BLaER1 treated with 17β-estradiol and CSF1 and Interleukin-3, amounts not matched to agents 10 nM and 100 nM (cell line): ENCODE measurements around the gene MPST.

Source experiments
- H3K27ac ChIP-seq, 11 experiments: shearing (Covaris generic); formaldehyde crosslinking; 2 replicates each; pipeline ENCODE4 v1.8.1; 2022
- H3K27me3 ChIP-seq, 11 experiments: shearing (Covaris generic); formaldehyde crosslinking; 2 replicates each; pipeline ENCODE4 v1.8.1; 2022
- H3K36me3 ChIP-seq, 11 experiments: shearing (Covaris generic); formaldehyde crosslinking; 2 replicates each; pipeline ENCODE4 v1.8.1; 2022
- H3K4me1 ChIP-seq, 10 experiments: shearing (Covaris generic); formaldehyde crosslinking; 2 replicates each; pipeline ENCODE4 v1.8.1; 2022
- H3K4me2 ChIP-seq, 11 experiments: shearing (Covaris generic); formaldehyde crosslinking; 2 replicates each; pipeline ENCODE4 v1.8.1; 2022
- H3K4me3 ChIP-seq, 10 experiments: shearing (Covaris generic); formaldehyde crosslinking; 2 replicates each; pipeline ENCODE4 v1.8.1; 2022
- H3K9ac ChIP-seq, 11 experiments: shearing (Covaris generic); formaldehyde crosslinking; 2 replicates each; pipeline ENCODE4 v1.8.1; 2022
- H3K9me3 ChIP-seq, 11 experiments: shearing (Covaris generic); formaldehyde crosslinking; replicated peaks in 1 of 11; 2 replicates each; pipeline ENCODE4 v1.8.1; 2022
- H4K20me1 ChIP-seq, 11 experiments: shearing (Covaris generic); formaldehyde crosslinking; 2 replicates each; pipeline ENCODE4 v1.8.1; 2022
- Cebpa-rat ChIP-seq, 11 experiments: shearing (Covaris generic); IDR thresholded peaks; 2 replicates each; pipeline ENCODE4 v1.8.1; 2022

Gene MPST

GRCh38 chr22:37016134-37016910 lies 3.2 kb upstream of the MPST start:
- H3K9ac ChIP-seq = peak overlapping the region in 4 of 11 experiments; percentile 14 to 97 (median 32); a peak in 3 of 22 replicates
- H3K9me3 ChIP-seq = no peaks in the 10 kb centered on the region
- H3K4me3 ChIP-seq = no peak overlapping the region
- H4K20me1 ChIP-seq = peaks cover 0 to 65% (median 32%) of the 10 kb centered on the region in 11 experiments; a peak in 16 of 22 replicates
- H3K27ac ChIP-seq = no peak overlapping the region
- H3K36me3 ChIP-seq = peaks cover 6 to 29% (median 20%) of the 10 kb centered on the region in 11 experiments; a peak in 15 of 22 replicates
- H3K4me2 ChIP-seq = peak overlapping the region in 7 of 11 experiments; percentile 89 to 99 (median 97); a peak in 9 of 22 replicates
- peaks cover 29 to 41% (median 36%) of the 10 kb centered on the region in 10 experiments for H3K4me1 ChIP-seq
- TF ChIP-seq Cebpa-rat (IDR thresholded peaks at IDR 0.05) = no peak
- H3K27me3 ChIP-seq = no peaks in the 10 kb centered on the region

- no peaks in the 10 kb centered on the region for H3K9me3 ChIP-seq
- peaks cover 39 to 52% (median 47%) of the 10 kb centered on the region in 10 experiments for H3K4me1 ChIP-seq
- no peaks in the 10 kb centered on the region for H3K27me3 ChIP-seq
- H3K27ac ChIP-seq = no peak overlapping the region
- no peak for TF ChIP-seq Cebpa-rat (IDR thresholded peaks at IDR 0.05)
- peaks cover 6 to 31% (median 20%) of the 10 kb centered on the region in 11 experiments; a peak in 15 of 22 replicates for H3K36me3 ChIP-seq
- peak overlapping the region; percentile 89 to 99 (median 97); a peak in 20 of 22 replicates for H3K4me2 ChIP-seq
- peaks cover 4 to 64% (median 37%) of the 10 kb centered on the region in 11 experiments; a peak in 19 of 22 replicates for H4K20me1 ChIP-seq
- peak overlapping the region in 9 of 11 experiments; percentile 5 to 100 (median 94); a peak in 11 of 22 replicates for H3K9ac ChIP-seq
- H3K4me3 ChIP-seq = peak overlapping the region in 3 of 10 experiments; percentile 91 to 98 (median 96); a peak in 2 of 20 replicates
Observed at GRCh38 chr22:37017356-37017755, 2.2 kb upstream of the MPST start.

DNA sequence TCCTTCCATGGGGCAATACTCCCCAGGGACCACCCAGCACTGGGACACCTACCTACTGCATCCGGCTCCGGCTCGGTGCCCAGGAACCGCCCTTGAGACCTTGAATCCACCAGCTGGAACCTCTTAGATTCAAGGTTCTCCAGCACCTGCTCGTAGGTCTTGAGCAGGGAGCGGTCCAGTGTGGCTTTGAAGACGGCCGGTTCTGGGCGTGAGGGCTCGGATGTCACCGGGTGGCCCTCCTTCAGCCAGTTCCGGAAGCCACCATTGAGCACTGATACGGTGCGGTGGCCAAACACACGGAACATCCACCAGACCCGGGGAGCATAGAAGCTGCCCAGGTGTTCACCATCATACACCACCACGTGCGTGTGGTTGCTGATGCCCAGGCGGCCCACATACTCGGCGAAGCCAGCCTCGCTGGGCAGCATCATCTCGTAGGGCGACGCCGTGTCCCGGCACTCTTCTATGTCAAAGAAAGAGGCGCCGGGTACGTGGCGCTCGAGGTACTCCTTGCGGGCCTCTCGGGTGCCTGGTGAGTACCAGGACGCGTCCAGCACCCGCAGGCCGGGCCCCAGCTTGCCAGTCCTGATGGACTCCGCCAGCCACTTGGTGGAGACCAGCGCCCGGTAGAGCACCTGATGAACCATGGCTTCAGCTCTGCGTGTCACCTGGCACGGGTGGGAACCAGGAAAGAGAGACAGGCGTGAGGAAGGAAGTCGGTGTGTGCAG lies 1.3 kb upstream of the MPST start:
- H3K4me2 ChIP-seq = peak overlapping the region; percentile 89 to 99 (median 97)
- no peak for TF ChIP-seq Cebpa-rat (IDR thresholded peaks at IDR 0.05)
- H3K27ac ChIP-seq = peak overlapping the region; percentile 92 to 100 (median 96); a peak in 19 of 22 replicates
- peak overlapping the region; percentile 90 to 100 (median 96) for H3K9ac ChIP-seq
- H3K4me3 ChIP-seq = peak overlapping the region; percentile 82 to 99 (median 94)
- H4K20me1 ChIP-seq = peaks cover 10 to 66% (median 43%) of the 10 kb centered on the region in 11 experiments; a peak in 19 of 22 replicates
- H3K36me3 ChIP-seq = peaks cover 6 to 37% (median 20%) of the 10 kb centered on the region in 11 experiments; a peak in 15 of 22 replicates
- no peaks in the 10 kb centered on the region for H3K27me3 ChIP-seq
- peaks cover 43 to 56% (median 50%) of the 10 kb centered on the region in 10 experiments for H3K4me1 ChIP-seq
- no peaks in the 10 kb centered on the region for H3K9me3 ChIP-seq

DNA sequence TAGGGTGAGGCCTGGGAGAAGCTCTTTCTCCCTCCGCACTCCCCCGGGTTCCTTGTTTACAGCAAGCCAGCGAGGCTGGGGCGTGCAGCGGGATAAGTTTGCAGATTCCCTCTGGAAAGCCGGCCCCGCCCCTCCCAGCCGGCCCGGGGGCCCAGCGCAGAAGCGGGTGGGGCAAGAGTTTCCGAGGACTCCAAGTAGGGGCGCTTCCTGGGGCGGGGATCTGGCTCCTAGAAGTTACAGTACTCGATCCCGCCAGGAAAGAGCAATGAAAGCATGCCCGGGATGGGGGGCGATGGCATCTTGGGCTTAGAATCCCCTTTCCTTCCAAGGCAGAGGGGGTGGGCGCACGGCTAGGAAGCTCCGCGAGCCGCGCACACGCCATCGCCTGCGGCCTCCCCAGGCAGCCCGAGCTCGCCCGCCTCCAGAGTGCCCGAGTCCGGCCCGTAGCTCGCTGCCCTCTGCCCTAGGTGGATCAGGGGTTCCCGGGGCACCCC lies 680 bp upstream of the MPST start:
- peak overlapping the region; percentile 92 to 100 (median 96) for H3K27ac ChIP-seq
- H3K4me2 ChIP-seq = peak overlapping the region; percentile 89 to 99 (median 97)
- H3K4me1 ChIP-seq = peaks cover 43 to 56% (median 50%) of the 10 kb centered on the region in 10 experiments
- H3K9ac ChIP-seq = peak overlapping the region; percentile 90 to 100 (median 96)
- peak overlapping the region; percentile 82 to 99 (median 94) for H3K4me3 ChIP-seq
- peaks cover 16 to 66% (median 48%) of the 10 kb centered on the region in 11 experiments; a peak in 19 of 22 replicates for H4K20me1 ChIP-seq
- peaks cover 8 to 42% (median 21%) of the 10 kb centered on the region in 11 experiments; a peak in 20 of 22 replicates for H3K36me3 ChIP-seq
- H3K27me3 ChIP-seq = no peaks in the 10 kb centered on the region
- no peak for TF ChIP-seq Cebpa-rat (IDR thresholded peaks at IDR 0.05)
- H3K9me3 ChIP-seq = no peaks in the 10 kb centered on the region

DNA sequence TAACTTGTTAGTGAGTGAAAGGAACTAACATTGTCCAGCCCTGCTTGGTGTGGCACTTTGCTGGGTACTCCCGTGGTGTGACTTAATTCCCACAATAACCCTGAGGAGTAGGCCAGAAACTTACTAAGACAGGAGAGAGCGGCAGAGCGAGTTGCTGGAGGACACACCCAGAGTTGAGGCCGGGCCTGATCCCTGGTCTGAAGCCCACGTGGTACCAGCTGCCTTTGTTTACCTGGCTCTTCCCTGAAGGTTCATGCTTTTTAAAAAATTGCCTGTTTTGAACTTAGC lies 594 bp downstream of the MPST start:
- peak overlapping the region; percentile 92 to 100 (median 96); a peak in 21 of 22 replicates for H3K27ac ChIP-seq
- H3K4me1 ChIP-seq = peaks cover 43 to 68% (median 50%) of the 10 kb centered on the region in 10 experiments
- H3K36me3 ChIP-seq = peaks cover 20 to 55% (median 32%) of the 10 kb centered on the region in 11 experiments

GRCh38 chr22:37021041-37021440 lies 1.5 kb downstream of the MPST start:
- H3K4me3 ChIP-seq = peak overlapping the region in 4 of 10 experiments; percentile 91 to 98 (median 94); a peak in 4 of 20 replicates
- no peaks in the 10 kb centered on the region for H3K27me3 ChIP-seq
- peaks cover 29 to 59% (median 38%) of the 10 kb centered on the region in 11 experiments for H3K36me3 ChIP-seq
- H3K4me2 ChIP-seq = peak overlapping the region; percentile 84 to 99 (median 96); a peak in 20 of 22 replicates
- peaks cover 32 to 71% (median 62%) of the 10 kb centered on the region in 11 experiments; a peak in 20 of 22 replicates for H4K20me1 ChIP-seq
- TF ChIP-seq Cebpa-rat (IDR thresholded peaks at IDR 0.05) = no peak
- H3K4me1 ChIP-seq = peaks cover 43 to 68% (median 52%) of the 10 kb centered on the region in 10 experiments
- peak overlapping the region in 1 of 11 experiments; percentile 30; a peak in 1 of 22 replicates for H3K27ac ChIP-seq
- no peaks in the 10 kb centered on the region for H3K9me3 ChIP-seq
- H3K9ac ChIP-seq = peak overlapping the region in 4 of 11 experiments; percentile 18 to 96 (median 34); a peak in 2 of 22 replicates

More for the DNA sequence above, 594 bp downstream of the MPST start:
- no peak for TF ChIP-seq Cebpa-rat (IDR thresholded peaks at IDR 0.05)
- H3K9ac ChIP-seq = peak overlapping the region; percentile 90 to 100 (median 96)
- peaks cover 24 to 69% (median 58%) of the 10 kb centered on the region in 11 experiments; a peak in 20 of 22 replicates for H4K20me1 ChIP-seq
- H3K27me3 ChIP-seq = no peaks in the 10 kb centered on the region
- peak overlapping the region; percentile 84 to 99 (median 96) for H3K4me2 ChIP-seq
- no peaks in the 10 kb centered on the region for H3K9me3 ChIP-seq
- peak overlapping the region; percentile 82 to 99 (median 94) for H3K4me3 ChIP-seq

- H3K9me3 ChIP-seq = no peaks in the 10 kb centered on the region
- no peaks in the 10 kb centered on the region for H3K27me3 ChIP-seq
- peaks cover 35 to 71% (median 61%) of the 10 kb centered on the region in 11 experiments; a peak in 20 of 22 replicates for H4K20me1 ChIP-seq
- H3K4me3 ChIP-seq = no peak overlapping the region
- H3K4me2 ChIP-seq = peak overlapping the region; percentile 7 to 99 (median 96); a peak in 11 of 22 replicates
- H3K36me3 ChIP-seq = peaks cover 35 to 59% (median 40%) of the 10 kb centered on the region in 11 experiments
- no peak for TF ChIP-seq Cebpa-rat (IDR thresholded peaks at IDR 0.05)
- no peak overlapping the region for H3K9ac ChIP-seq
- no peak overlapping the region for H3K27ac ChIP-seq
- peaks cover 40 to 59% (median 48%) of the 10 kb centered on the region in 10 experiments for H3K4me1 ChIP-seq
Observed at GRCh38 chr22:37021710-37022482, 2.4 kb downstream of the MPST start.
